GM23248 (cell line): Measurements from ENCODE around the gene CDH22. TPM values are rescaled to one million over a fixed set of nuclear protein-coding genes. Genes with fewer than 3 reads are reported as not detected.

Experiments
- DNase-seq: peaks from one replicate; pipeline ENCODE4 v3.0.0-alpha.2; 2015
- H2AFZ ChIP-seq: fragments of 200-600 bp; sonication (generic); 2 replicates; pipeline ENCODE4 v1.6.1; 2016; ENCODE audit warnings: antibody characterized with exemption
- H3F3A ChIP-seq: fragments of 200-600 bp; sonication (generic); 2 replicates; pipeline ENCODE4 v1.6.1; 2016; ENCODE audit warnings: mild to moderate bottlenecking, antibody characterized with exemption, mixed run types; ENCODE audit not compliant: insufficient read depth
- H3K27ac ChIP-seq: fragments of 200-600 bp; sonication (generic); 2 replicates; pipeline ENCODE4 v1.5.1; 2016; ENCODE audit warnings: mild to moderate bottlenecking
- H3K27me3 ChIP-seq: fragments of 200-600 bp; sonication (generic); replicated peaks from 2 replicates; pipeline ENCODE4 v1.6.1; 2016; ENCODE audit warnings: mild to moderate bottlenecking; ENCODE audit not compliant: insufficient read depth
- H3K36me3 ChIP-seq: fragments of 200-600 bp; sonication (generic); 2 replicates; pipeline ENCODE4 v1.6.1; 2016; ENCODE audit warnings: low read depth, mild to moderate bottlenecking
- H3K4me1 ChIP-seq: fragments of 200-600 bp; sonication (generic); 2 replicates; pipeline ENCODE4 v1.6.1; 2016; ENCODE audit warnings: mild to moderate bottlenecking; ENCODE audit not compliant: insufficient read depth
- H3K4me2 ChIP-seq: fragments of 200-600 bp; sonication (generic); one replicate; pipeline ENCODE4 v1.6.1; 2016; ENCODE audit warnings: mild to moderate bottlenecking; ENCODE audit not compliant: unreplicated experiment
- H3K4me3 ChIP-seq: fragments of 200-600 bp; sonication (generic); 2 replicates; pipeline ENCODE4 v1.5.1; 2016; ENCODE audit warnings: mild to moderate bottlenecking
- H3K79me2 ChIP-seq: fragments of 200-600 bp; sonication (generic); 2 replicates; pipeline ENCODE4 v1.6.1; 2016; ENCODE audit warnings: mild to moderate bottlenecking; ENCODE audit not compliant: insufficient read depth
- H3K9ac ChIP-seq: fragments of 200-600 bp; sonication (generic); 2 replicates; pipeline ENCODE4 v1.6.1; 2016; ENCODE audit warnings: mild to moderate bottlenecking
- H3K9me2 ChIP-seq: fragments of 200-600 bp; sonication (generic); 2 replicates; pipeline ENCODE4 v1.6.1; 2016; ENCODE audit warnings: mixed run types, mild to moderate bottlenecking, moderate library complexity; ENCODE audit not compliant: insufficient read depth
- H3K9me3 ChIP-seq: fragments of 200-600 bp; sonication (generic); one replicate; pipeline ENCODE4 v1.6.1; 2017; ENCODE audit warnings: low read depth
- H4K20me1 ChIP-seq: fragments of 200-600 bp; sonication (generic); 2 replicates; pipeline ENCODE4 v1.6.0; 2016; ENCODE audit not compliant: insufficient read depth
- EZH2 ChIP-seq: fragments of 200-600 bp; sonication (generic); IDR thresholded peaks from 2 replicates; pipeline ENCODE4 v1.6.1; 2018; ENCODE audit warnings: antibody characterized with exemption, mild to moderate bottlenecking; ENCODE audit not compliant: insufficient read depth, poor library complexity, severe bottlenecking
- EZH2phosphoT487 ChIP-seq: fragments of 200-600 bp; sonication (generic); IDR thresholded peaks from 2 replicates; pipeline ENCODE4 v1.6.1; 2018; ENCODE audit warnings: antibody characterized with exemption, moderate library complexity, mild to moderate bottlenecking, low read depth; ENCODE audit not compliant: insufficient read depth
- WGBS, 2 experiments: methylation state at CpG; one replicate each; pipeline ENCODE4 v1.1.6; 2015 to 2017; ENCODE audit warnings: low lambda C conversion rate in 2 of 2, low coverage in 1 of 2; ENCODE audit errors: missing lambda C conversion rate in 2 of 2; 5-methylcytosine and 5-hydroxymethylcytosine counted together
- in situ Hi-C: fragments of 300-500 bp; cut with MboI; formaldehyde crosslinking; loops from 2 replicates; pipeline ENCODE4 v1.15.0; 2020
- polyA plus RNA-seq: library from polyadenylated mRNA; unstranded; fragments of >200 nt; fragmentation: Nextera tagmentation; extraction: Ambion mirVana; gene quantifications from 2 replicates; pipeline ENCODE4 v1.2.1, GENCODE V29; 2016
- total RNA-seq: library from RNA; depleted of rRNA; stranded (reverse); fragments of >200 nt; shearing (Covaris generic); gene quantifications from 2 replicates; pipeline ENCODE4 v1.2.3, GENCODE V29; 2014

Gene CDH22
- total and polyA plus RNA-seq, 2 experiments from 2014 or later: not detected

DNA sequence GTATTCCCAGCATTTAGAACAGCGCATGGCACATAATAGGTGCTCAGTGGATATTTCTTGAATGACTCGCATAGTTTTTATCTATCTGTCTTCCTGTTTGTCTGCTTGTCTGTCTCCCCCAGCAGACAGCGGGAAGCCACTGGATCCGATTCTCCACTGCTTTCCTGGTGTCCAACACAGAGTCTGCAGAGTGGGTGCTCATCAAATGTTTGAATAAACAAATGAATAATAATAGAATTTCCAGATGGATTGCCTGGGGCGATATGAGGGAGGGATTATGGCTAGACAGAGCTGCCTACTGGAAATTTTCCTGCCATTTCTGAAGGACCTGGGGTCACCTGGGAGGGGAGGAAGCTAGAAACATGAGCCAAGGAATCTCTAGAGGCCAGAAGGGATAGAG, 18.9 kb downstream of the CDH22 start:
- Histone ChIP-seq H3K9ac (no peak overlapping the region), H3K4me2 (no peak overlapping the region), H3K9me2 (no peaks in the 10 kb centered on the region), H3K27ac (no peak overlapping the region), H2AFZ (no peak overlapping the region), H3K79me2 (no peaks in the 10 kb centered on the region), H3K9me3 (no peaks in the 10 kb centered on the region), H3K27me3 (peaks cover 30% of the 10 kb centered on the region), H3K4me3 (no peak overlapping the region), H3F3A (no peaks in the 10 kb centered on the region), H3K4me1 (no peaks in the 10 kb centered on the region), H3K36me3 (no peaks in the 10 kb centered on the region), H4K20me1 (no peaks in the 10 kb centered on the region)
- WGBS, 2 experiments: 48 to 51% methylated on average over 5 of the region's 5 CpGs
- TF ChIP-seq EZH2phosphoT487: no peak
- TF ChIP-seq EZH2: no peak
- in situ Hi-C loops: no loop called here
- DNase-seq: no peak

DNA sequence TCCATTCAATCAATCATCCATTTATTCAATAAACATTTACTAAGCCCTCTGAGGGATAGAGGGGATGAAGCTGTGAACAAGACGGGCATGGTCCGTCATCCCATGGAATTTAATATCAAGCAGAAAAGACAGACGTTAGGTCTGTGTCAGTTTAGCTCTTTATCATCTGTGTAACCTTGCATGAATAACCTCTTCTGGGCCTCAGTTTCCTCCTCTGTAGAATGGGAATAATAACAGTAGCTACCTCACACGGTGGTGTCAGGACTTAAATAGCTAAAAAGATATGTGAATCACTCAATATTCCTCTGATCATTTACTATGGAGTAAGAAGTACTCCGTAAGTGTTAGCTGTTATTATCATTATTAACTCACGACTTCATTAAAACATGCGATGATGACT, 21.3 kb downstream of the CDH22 start:
- Histone ChIP-seq H3K9me3 (no peaks in the 10 kb centered on the region), H3K4me2 (no peak overlapping the region), H3F3A (no peaks in the 10 kb centered on the region), H3K9me2 (no peaks in the 10 kb centered on the region), H2AFZ (no peak overlapping the region), H3K4me3 (no peak overlapping the region), H3K27me3 (peaks cover 26% of the 10 kb centered on the region), H3K27ac (no peak overlapping the region), H3K36me3 (no peaks in the 10 kb centered on the region), H3K79me2 (no peaks in the 10 kb centered on the region), H4K20me1 (no peaks in the 10 kb centered on the region), H3K9ac (no peak overlapping the region), H3K4me1 (no peaks in the 10 kb centered on the region)
- WGBS, 2 experiments: 58 to 59% methylated on average over 7 of the region's 7 CpGs
- TF ChIP-seq EZH2phosphoT487 (no peak), EZH2 (no peak)
- no peak for DNase-seq
- in situ Hi-C loops: no loop called here

DNA sequence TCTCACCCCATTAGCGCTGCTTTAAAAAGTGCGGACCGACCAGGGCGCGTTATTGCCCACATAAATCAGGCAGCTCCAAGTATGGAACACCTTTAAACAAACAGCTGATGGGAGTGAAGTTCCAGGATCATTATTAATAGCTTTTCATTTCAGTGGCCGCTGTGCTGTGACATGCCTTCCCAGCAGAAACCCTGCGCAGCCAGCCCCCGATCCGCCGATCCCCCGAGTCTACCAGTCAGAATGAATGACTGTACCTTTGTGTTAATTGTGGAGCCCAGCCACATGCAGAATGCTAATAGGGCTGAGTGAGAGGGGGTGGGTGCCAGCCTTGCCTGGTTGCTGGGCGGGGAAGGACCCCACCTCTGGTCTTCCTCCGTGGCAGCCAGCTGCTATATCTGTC, 21.9 kb downstream of the CDH22 start:
- in situ Hi-C loops: no loop called here
- Histone ChIP-seq H3K27me3 (peaks cover 26% of the 10 kb centered on the region), H3K9ac (no peak overlapping the region), H3K27ac (no peak overlapping the region), H3K4me3 (no peak overlapping the region), H3K9me3 (no peaks in the 10 kb centered on the region), H4K20me1 (no peaks in the 10 kb centered on the region), H3F3A (no peaks in the 10 kb centered on the region), H2AFZ (no peak overlapping the region), H3K4me1 (no peaks in the 10 kb centered on the region), H3K4me2 (no peak overlapping the region), H3K36me3 (no peaks in the 10 kb centered on the region), H3K79me2 (no peaks in the 10 kb centered on the region), H3K9me2 (no peaks in the 10 kb centered on the region)
- no peak for TF ChIP-seq EZH2phosphoT487
- TF ChIP-seq EZH2: no peak
- DNase-seq: no peak
- WGBS, 2 experiments: 27 to 30% methylated on average over 13 of the region's 13 CpGs

DNA sequence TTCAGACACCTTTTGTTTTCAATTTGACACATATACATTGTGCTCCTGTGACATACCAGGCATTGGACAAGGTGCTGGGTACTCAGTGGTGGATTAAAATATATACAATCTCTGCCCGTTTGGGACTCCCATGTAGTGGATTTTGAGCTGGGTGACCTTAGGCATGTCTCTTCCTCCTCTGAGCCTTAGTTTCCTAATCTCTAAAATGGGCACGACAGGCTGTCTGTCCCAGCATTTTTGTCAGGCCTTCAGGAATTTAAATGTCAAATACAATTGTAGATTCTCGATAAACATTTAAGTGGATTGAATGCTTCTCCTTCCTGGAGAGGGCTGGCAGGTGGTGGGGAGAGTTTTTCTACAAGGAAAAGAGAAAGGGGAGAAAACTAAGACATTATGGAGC, 22.6 kb downstream of the CDH22 start:
- no peak overlapping the region for H3K4me2 ChIP-seq
- no peaks in the 10 kb centered on the region for H3K79me2 ChIP-seq
- whole genome bisulfite sequencing, 2 experiments: 30 to 48% methylated on average over 3 of the region's 3 CpGs
- TF ChIP-seq EZH2 (no peak), EZH2phosphoT487 (no peak)
- no peak overlapping the region for H3K9ac ChIP-seq
- H3K4me3 ChIP-seq: no peak overlapping the region
- in situ Hi-C loops: no loop called here
- no peaks in the 10 kb centered on the region for H3K4me1 ChIP-seq
- no peak overlapping the region for H2AFZ ChIP-seq
- no peaks in the 10 kb centered on the region for H3K9me2 ChIP-seq
- H3F3A ChIP-seq: no peaks in the 10 kb centered on the region
- H3K9me3 ChIP-seq: no peaks in the 10 kb centered on the region
- H3K27me3 ChIP-seq: peaks cover 26% of the 10 kb centered on the region
- DNase-seq: no peak
- H3K27ac ChIP-seq: no peak overlapping the region
- H3K36me3 ChIP-seq: no peaks in the 10 kb centered on the region
- H4K20me1 ChIP-seq: no peaks in the 10 kb centered on the region

DNA sequence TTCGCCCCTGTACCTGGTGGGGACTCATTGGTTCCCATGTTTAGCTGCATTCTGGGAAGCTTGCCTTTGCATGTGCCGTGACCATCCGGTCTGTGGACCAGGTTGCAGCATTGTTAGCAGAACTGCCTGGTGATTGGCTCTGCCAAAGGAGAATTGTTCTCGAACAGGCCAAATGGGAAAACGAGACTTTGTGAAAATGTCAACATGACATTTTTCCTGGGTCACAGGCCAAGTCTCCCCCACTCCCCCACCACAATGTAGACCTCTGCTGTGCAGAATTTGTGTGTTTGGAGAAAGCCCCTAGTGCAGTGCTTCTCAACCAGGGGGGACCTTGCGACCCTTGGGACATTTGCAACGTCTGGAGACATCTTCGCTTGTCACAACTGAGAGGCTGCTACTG, 23.2 kb downstream of the CDH22 start:
- Histone ChIP-seq H3K4me1 (no peaks in the 10 kb centered on the region), H3K9me2 (no peaks in the 10 kb centered on the region), H3K27me3 (peaks cover 26% of the 10 kb centered on the region), H3K4me3 (no peak overlapping the region), H3K27ac (no peak overlapping the region), H2AFZ (no peak overlapping the region), H3F3A (no peaks in the 10 kb centered on the region), H3K9me3 (no peaks in the 10 kb centered on the region), H4K20me1 (no peaks in the 10 kb centered on the region), H3K36me3 (no peaks in the 10 kb centered on the region), H3K4me2 (no peak overlapping the region), H3K9ac (no peak overlapping the region), H3K79me2 (no peaks in the 10 kb centered on the region)
- no peak for TF ChIP-seq EZH2phosphoT487
- no peak for TF ChIP-seq EZH2
- no peak for DNase-seq
- in situ Hi-C loops: no loop called here
- WGBS, 2 experiments: 48 to 54% methylated on average over 8 of the region's 8 CpGs
